Measurements from ENCODE around the gene NFIA. TPM values are rescaled to one million over a fixed set of nuclear protein-coding genes. Genes with fewer than 3 reads are reported as not detected.

The NFIA gene
- total RNA-seq, 1 experiment from 2014 or later: 12.7 TPM

DNA sequence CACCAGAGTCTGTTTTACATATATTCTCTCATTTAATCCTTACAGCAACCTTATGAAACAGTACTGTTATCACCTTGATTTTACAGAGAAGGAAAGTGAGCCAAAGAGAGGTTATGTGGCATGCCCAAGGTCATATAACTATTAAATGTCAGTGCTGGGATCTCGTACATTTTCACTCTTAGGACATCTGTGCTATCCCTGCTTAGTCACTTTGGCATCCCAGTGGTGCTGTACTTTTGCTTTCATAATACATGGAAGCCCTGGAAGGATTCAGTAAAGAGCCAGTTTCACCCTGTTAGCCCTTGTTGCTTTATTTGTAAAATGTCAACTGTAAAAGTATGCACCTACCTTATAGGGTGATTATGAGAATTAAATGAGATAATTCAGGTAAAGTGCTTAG, 104.4 kb downstream of the NFIA start:
- no peaks in the 10 kb centered on the region for H3K9me3 ChIP-seq (ENCODE audit: low read length)
- intact Hi-C loops (cut with micrococcal nuclease): no loop called here
- no peaks in the 10 kb centered on the region for H4K20me1 ChIP-seq (ENCODE audit: low read length)
- H3F3A ChIP-seq (ENCODE audit: low read length, unreplicated experiment): no peaks in the 10 kb centered on the region
- H3K4me3 ChIP-seq (ENCODE audit: low read length): no peak overlapping the region
- no peaks in the 10 kb centered on the region for H3K27me3 ChIP-seq (ENCODE audit: low read length)
- H3K36me3 ChIP-seq (ENCODE audit: low read depth, low read length): no peaks in the 10 kb centered on the region
- peaks cover 11% of the 10 kb centered on the region for H3K4me1 ChIP-seq (ENCODE audit: insufficient read depth, low read length)
- H3K4me2 ChIP-seq (ENCODE audit: low read length): no peak overlapping the region
- no peak overlapping the region for H2AFZ ChIP-seq (ENCODE audit: low read length)
- no TSS peak for BruUV-seq (replicated peaks)
- H3K79me2 ChIP-seq (ENCODE audit: low read length): no peaks in the 10 kb centered on the region
- H3K9ac ChIP-seq (ENCODE audit: low read length): no peak overlapping the region
- H3K27ac ChIP-seq (ENCODE audit: low read length): no peak overlapping the region
- ATAC-seq (no peak), DNase-seq (no peak)
- POLR2A ChIA-PET (ENCODE audit: unreplicated experiment): no interaction called here
- CTCF ChIA-PET: no interaction called here
- TF ChIP-seq, protein P1, sequence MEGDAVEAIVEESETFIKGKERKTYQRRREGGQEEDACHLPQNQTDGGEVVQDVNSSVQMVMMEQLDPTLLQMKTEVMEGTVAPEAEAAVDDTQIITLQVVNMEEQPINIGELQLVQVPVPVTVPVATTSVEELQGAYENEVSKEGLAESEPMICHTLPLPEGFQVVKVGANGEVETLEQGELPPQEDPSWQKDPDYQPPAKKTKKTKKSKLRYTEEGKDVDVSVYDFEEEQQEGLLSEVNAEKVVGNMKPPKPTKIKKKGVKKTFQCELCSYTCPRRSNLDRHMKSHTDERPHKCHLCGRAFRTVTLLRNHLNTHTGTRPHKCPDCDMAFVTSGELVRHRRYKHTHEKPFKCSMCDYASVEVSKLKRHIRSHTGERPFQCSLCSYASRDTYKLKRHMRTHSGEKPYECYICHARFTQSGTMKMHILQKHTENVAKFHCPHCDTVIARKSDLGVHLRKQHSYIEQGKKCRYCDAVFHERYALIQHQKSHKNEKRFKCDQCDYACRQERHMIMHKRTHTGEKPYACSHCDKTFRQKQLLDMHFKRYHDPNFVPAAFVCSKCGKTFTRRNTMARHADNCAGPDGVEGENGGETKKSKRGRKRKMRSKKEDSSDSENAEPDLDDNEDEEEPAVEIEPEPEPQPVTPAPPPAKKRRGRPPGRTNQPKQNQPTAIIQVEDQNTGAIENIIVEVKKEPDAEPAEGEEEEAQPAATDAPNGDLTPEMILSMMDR (conservative IDR thresholded peaks at IDR 0.05; ENCODE audit: low read depth, low read length): no peak
- TF ChIP-seq EZH2phosphoT487 (IDR thresholded peaks at IDR 0.05; ENCODE audit: borderline replicate concordance, low read length): no peak
- no peaks in the 10 kb centered on the region for H3K9me2 ChIP-seq (replicated peaks; ENCODE audit: low read length)

GRCh38 chr1:61187352-61188086, 105.2 kb downstream of the NFIA start:
- Histone ChIP-seq H3K79me2 (ENCODE audit: low read length) (no peaks in the 10 kb centered on the region), H3K27me3 (ENCODE audit: low read length) (no peaks in the 10 kb centered on the region), H3K9me3 (ENCODE audit: low read length) (no peaks in the 10 kb centered on the region), H3K9ac (ENCODE audit: low read length) (no peak overlapping the region), H3K9me2 (replicated peaks; ENCODE audit: low read length) (no peaks in the 10 kb centered on the region), H3K4me1 (ENCODE audit: insufficient read depth, low read length) (peaks cover 11% of the 10 kb centered on the region), H3F3A (ENCODE audit: low read length, unreplicated experiment) (no peaks in the 10 kb centered on the region), H2AFZ (ENCODE audit: low read length) (no peak overlapping the region), H3K36me3 (ENCODE audit: low read depth, low read length) (no peaks in the 10 kb centered on the region), H3K4me2 (ENCODE audit: low read length) (no peak overlapping the region), H3K27ac (ENCODE audit: low read length) (no peak overlapping the region), H3K4me3 (ENCODE audit: low read length) (no peak overlapping the region), H4K20me1 (ENCODE audit: low read length) (no peaks in the 10 kb centered on the region)
- ChIA-PET POLR2A (ENCODE audit: unreplicated experiment) (no interaction called here), CTCF (no interaction called here)
- no TSS peak for BruUV-seq (replicated peaks)
- TF ChIP-seq, protein P1 (conservative IDR thresholded peaks at IDR 0.05; ENCODE audit: low read depth, low read length): no peak
- no peak for TF ChIP-seq EZH2 (IDR thresholded peaks at IDR 0.05; ENCODE audit: low read length, unreplicated experiment)
- TF ChIP-seq EZH2phosphoT487 (IDR thresholded peaks at IDR 0.05; ENCODE audit: borderline replicate concordance, low read length): no peak
- DNase-seq: no peak
- ATAC-seq: no peak
- intact Hi-C loops (cut with micrococcal nuclease): no loop called here

- Histone ChIP-seq H3K9ac (ENCODE audit: low read length) (no peak overlapping the region), H2AFZ (ENCODE audit: low read length) (no peak overlapping the region), H3K4me3 (ENCODE audit: low read length) (no peak overlapping the region), H3K9me2 (replicated peaks; ENCODE audit: low read length) (no peaks in the 10 kb centered on the region), H3K4me2 (ENCODE audit: low read length) (no peak overlapping the region), H3K27ac (ENCODE audit: low read length) (no peak overlapping the region), H3K79me2 (ENCODE audit: low read length) (no peaks in the 10 kb centered on the region), H4K20me1 (ENCODE audit: low read length) (no peaks in the 10 kb centered on the region), H3F3A (ENCODE audit: low read length, unreplicated experiment) (no peaks in the 10 kb centered on the region), H3K36me3 (ENCODE audit: low read depth, low read length) (no peaks in the 10 kb centered on the region), H3K4me1 (ENCODE audit: insufficient read depth, low read length) (no peaks in the 10 kb centered on the region), H3K9me3 (ENCODE audit: low read length) (no peaks in the 10 kb centered on the region), H3K27me3 (ENCODE audit: low read length) (no peaks in the 10 kb centered on the region)
- ChIA-PET CTCF (no interaction called here), POLR2A (ENCODE audit: unreplicated experiment) (no interaction called here)
- DNase-seq: no peak
- no TSS peak for BruUV-seq (replicated peaks)
- ATAC-seq: no peak
- TF ChIP-seq EZH2 (IDR thresholded peaks at IDR 0.05; ENCODE audit: low read length, unreplicated experiment) (no peak), EZH2phosphoT487 (IDR thresholded peaks at IDR 0.05; ENCODE audit: borderline replicate concordance, low read length) (no peak)
- TF ChIP-seq, protein P1 (conservative IDR thresholded peaks at IDR 0.05; ENCODE audit: low read depth, low read length): no peak
- intact Hi-C loops (cut with micrococcal nuclease): no loop called here
These were observed 107.8 kb downstream of the NFIA start for GRCh38 chr1:61190153-61190552.

All from PC-3 (cell line).